Measurements from ENCODE around the gene STEEP1. TPM values are rescaled to one million over a fixed set of nuclear protein-coding genes. Genes with fewer than 3 reads are reported as not detected.
A peak's percentile ranks its signal among the peaks of the same experiment; 100 is the strongest.
"Not testable (repeated sequence)": the region's sequence is repeated elsewhere in the genome, so short reads cannot be mapped to it uniquely, and the experiment has no call there.

Gene STEEP1
- total RNA-seq, 1 experiment from 2014 or later: 55.2 TPM

DNA sequence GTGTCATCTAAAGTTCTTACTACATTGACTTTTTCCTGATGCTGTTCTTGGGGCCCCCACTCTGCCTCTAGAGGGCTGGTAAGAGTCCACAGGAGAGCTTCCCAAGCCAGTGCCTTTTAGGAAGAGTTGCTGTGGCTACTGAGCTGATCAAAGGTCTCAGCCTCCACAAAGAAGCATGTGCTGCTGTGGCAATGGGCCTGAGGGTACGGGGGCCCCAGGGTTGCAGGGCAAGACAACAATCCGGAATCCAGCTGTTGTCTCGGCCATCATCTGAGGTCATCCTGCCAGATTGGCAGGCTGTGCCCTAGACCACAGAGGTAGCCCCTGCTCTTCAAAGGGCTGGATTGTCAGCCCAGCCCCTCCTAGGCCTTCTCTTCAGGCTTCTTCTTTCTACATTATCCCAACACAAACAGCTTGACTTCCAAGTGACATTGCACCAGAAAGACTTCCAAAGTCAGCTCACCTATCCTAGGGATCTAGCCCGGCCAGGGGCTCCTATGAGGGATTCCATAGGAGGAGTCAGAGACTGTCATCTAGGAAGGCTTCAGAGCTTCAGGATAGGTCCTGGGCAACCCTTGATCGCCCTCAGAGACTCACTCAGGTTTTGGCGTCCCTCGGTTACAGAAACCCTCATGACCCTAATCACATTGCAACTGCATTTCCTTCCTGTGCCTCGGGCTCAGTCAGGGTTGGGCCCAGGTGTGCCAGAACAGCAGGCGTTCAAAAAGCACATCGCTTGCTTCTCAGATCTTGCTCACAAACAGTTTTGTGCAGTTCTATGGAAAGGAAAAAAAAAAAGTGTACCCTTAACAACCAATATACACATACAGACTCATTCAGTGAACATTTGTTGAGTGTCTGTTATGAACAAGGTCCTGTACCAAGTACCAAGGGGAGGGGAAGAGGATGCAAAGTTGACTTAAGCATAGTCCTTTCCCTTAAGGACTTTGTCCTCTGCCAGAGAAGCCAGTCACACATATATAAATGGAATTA lies 69.2 kb downstream of the STEEP1 start:
- no peak for DNase-seq (ENCODE audit: low read depth)
- in situ Hi-C loops (cut with HindIII; ENCODE audit: low pct_unique_long_range_greater_than_20kb, low sequenced_read_pairs): no loop called here

DNA sequence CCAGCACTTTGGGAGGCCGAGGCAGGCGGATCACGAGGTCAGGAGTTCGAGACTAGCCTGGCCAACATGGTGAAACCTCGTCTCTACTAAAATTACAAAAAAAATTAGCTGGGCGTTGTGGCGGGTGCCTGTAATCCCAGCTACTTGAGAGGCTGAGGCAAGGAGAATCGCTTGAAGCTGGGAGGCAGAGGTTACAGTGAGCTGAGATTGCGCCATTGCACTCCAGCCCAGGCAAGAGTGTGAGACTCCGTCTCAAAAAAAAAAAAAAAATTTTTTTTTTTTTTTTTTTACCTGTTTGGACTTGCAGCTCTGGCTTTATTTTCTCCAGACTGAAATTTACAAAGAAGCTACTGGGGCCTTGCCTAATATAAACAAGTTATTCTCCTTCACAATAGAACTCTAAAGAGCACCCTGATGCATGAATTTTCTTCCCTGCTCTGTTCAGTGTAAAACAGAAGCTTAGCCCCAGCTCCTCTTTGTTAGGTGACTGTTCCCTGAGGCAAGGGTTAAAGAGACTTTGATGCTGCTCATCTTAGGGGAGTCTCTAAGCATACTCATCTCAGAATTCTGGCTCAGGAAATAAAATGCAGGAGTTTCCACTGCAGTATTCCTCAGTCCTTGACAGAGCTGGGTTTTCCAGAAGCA lies 71.2 kb downstream of the STEEP1 start:
- in situ Hi-C loops (cut with HindIII; ENCODE audit: low pct_unique_long_range_greater_than_20kb, low sequenced_read_pairs); DNase-seq (ENCODE audit: low read depth): not testable (repeated sequence)

- DNase-seq (ENCODE audit: low read depth): no peak
- in situ Hi-C loops (cut with HindIII; ENCODE audit: low pct_unique_long_range_greater_than_20kb, low sequenced_read_pairs): no loop called here
These were observed 72.7 kb downstream of the STEEP1 start for GRCh38 chrX:119492463-119492862.

DNA sequence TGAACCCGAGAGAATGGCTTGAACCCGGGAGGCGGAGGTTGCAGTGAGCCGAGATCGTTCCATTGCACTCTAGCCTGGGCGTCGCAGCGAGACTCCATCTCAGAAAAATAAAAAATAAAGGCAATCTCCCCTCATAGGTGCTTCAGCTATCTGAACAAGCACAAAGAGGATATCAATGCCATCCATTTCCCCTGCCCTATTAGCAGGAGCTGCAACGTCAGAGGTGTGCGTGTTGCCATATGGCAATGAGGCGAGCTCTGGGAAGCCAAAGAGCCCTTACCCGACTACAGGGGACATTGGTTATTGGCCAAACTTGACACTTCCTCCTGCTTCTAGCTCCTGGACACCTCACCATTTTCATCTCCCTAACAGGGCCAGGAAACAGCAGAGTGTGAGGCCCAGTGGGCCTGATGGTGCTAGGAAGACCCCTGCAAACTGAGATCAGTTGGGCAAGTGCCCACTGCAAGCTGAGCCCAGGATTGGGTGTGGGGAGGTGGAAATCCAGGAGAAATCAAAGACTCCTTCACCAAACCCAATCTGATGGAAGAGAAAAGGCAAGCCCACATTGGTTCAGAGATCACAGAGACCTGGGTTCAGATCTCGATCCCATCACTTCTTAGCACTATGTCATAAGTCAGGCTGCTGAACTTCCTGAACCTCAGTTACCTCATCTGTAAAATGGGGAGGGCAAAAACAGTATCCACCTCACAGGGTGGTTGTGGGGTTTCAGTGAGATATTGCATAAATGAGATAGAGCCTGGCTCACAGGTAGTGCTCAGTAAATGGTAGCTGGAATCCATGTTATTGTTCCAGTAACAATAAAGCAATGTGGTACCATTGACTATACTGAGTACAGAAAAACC lies 75.8 kb downstream of the STEEP1 start:
- in situ Hi-C loops (cut with HindIII; ENCODE audit: low pct_unique_long_range_greater_than_20kb, low sequenced_read_pairs): no loop called here
- DNase-seq (ENCODE audit: low read depth): no peak

- in situ Hi-C loops (cut with HindIII; ENCODE audit: low pct_unique_long_range_greater_than_20kb, low sequenced_read_pairs): no loop called here
- peak; percentile 21 for DNase-seq (ENCODE audit: low read depth)
These were observed 76.5 kb downstream of the STEEP1 start for GRCh38 chrX:119488749-119489148.

Other genes starting within 250 kb of the STEEP1 start
- 17.0 and 24.8 TPM in 2 replicates for gene SLC25A43, start 166.1 kb downstream of the STEEP1 start, total RNA-seq (2014; rRNA removed; shearing (Covaris generic); ENCODE audit: low replicate concordance)
- gene SLC25A5, start 97.0 kb downstream of the STEEP1 start, total RNA-seq (2014; rRNA removed; shearing (Covaris generic); ENCODE audit: low replicate concordance): 37.5 and 59.0 TPM in 2 replicates
- 32.4 and 46.1 TPM in 2 replicates for gene UBE2A, start 9.2 kb upstream of the STEEP1 start, total RNA-seq (2014; rRNA removed; shearing (Covaris generic); ENCODE audit: low replicate concordance)
- 5.2 and 7.1 TPM in 2 replicates for gene NKRF, start 41.0 kb upstream of the STEEP1 start, total RNA-seq (2014; rRNA removed; shearing (Covaris generic); ENCODE audit: low replicate concordance)
- 5.3 and 11.7 TPM in 2 replicates for gene SEPTIN6, start 127.8 kb upstream of the STEEP1 start, total RNA-seq (2014; rRNA removed; shearing (Covaris generic); ENCODE audit: low replicate concordance)
- gene SOWAHD, start 193.2 kb upstream of the STEEP1 start, total RNA-seq (2014; rRNA removed; shearing (Covaris generic); ENCODE audit: low replicate concordance): 1.5 TPM in 1 of 2 replicates, not detected in the other
- 2,019 and 2,237 TPM in 2 replicates for gene RPL39, start 226.2 kb upstream of the STEEP1 start, total RNA-seq (2014; rRNA removed; shearing (Covaris generic); ENCODE audit: low replicate concordance)